ENCODE data around the gene ATRN.
"Not testable (repeated sequence)": the region's sequence is repeated elsewhere in the genome, so short reads cannot be mapped to it uniquely, and the experiment has no call there.

ATRN gene

GRCh38 chr20:3505148-3505547 lies 34.3 kb downstream of the ATRN start:
- DNase-seq (ENCODE audit: low spot score in 2 of 2) (no peak), ATAC-seq (replicated peaks; ENCODE audit: extremely low read depth, poor library complexity, severe bottlenecking) (no peak)
- Mint-ChIP-seq H3K36me3 (ENCODE audit: insufficient read depth) (no peaks in the 10 kb centered on the region), H3K4me1 (peaks cover 15% of the 10 kb centered on the region), H3K9me3 (no peaks in the 10 kb centered on the region), H3K4me3 (no peak overlapping the region), H3K27ac (ENCODE audit: low read depth) (no peak overlapping the region), H3K27me3 (no peaks in the 10 kb centered on the region)

- no peak for DNase-seq (ENCODE audit: low spot score in 2 of 2)
- ATAC-seq (replicated peaks; ENCODE audit: extremely low read depth, poor library complexity, severe bottlenecking) = no peak
- no peaks in the 10 kb centered on the region for H3K27me3 Mint-ChIP-seq
- H3K4me3 Mint-ChIP-seq = no peak overlapping the region
- H3K36me3 Mint-ChIP-seq (ENCODE audit: insufficient read depth) = no peaks in the 10 kb centered on the region
- peaks cover 15% of the 10 kb centered on the region for H3K4me1 Mint-ChIP-seq
- no peak overlapping the region for H3K27ac Mint-ChIP-seq (ENCODE audit: low read depth)
- no peaks in the 10 kb centered on the region for H3K9me3 Mint-ChIP-seq
Observed at GRCh38 chr20:3509064-3509463, 38.2 kb downstream of the ATRN start.

- H3K27me3 Mint-ChIP-seq = no peaks in the 10 kb centered on the region
- ATAC-seq (replicated peaks; ENCODE audit: extremely low read depth, poor library complexity, severe bottlenecking) = no peak
- peaks cover 14% of the 10 kb centered on the region for H3K4me1 Mint-ChIP-seq
- no peak overlapping the region for H3K27ac Mint-ChIP-seq (ENCODE audit: low read depth)
- DNase-seq (ENCODE audit: low spot score in 2 of 2) = no peak
- H3K36me3 Mint-ChIP-seq (ENCODE audit: insufficient read depth) = no peaks in the 10 kb centered on the region
- no peak overlapping the region for H3K4me3 Mint-ChIP-seq
- H3K9me3 Mint-ChIP-seq = no peaks in the 10 kb centered on the region
Observed at GRCh38 chr20:3510110-3510509, 39.3 kb downstream of the ATRN start.

GRCh38 chr20:3512239-3512638 lies 41.4 kb downstream of the ATRN start:
- DNase-seq (ENCODE audit: low spot score in 2 of 2); H3K36me3 Mint-ChIP-seq (ENCODE audit: insufficient read depth); H3K27me3 Mint-ChIP-seq; ATAC-seq (replicated peaks; ENCODE audit: extremely low read depth, poor library complexity, severe bottlenecking); H3K9me3 Mint-ChIP-seq; H3K4me3 Mint-ChIP-seq; H3K27ac Mint-ChIP-seq (ENCODE audit: low read depth): not testable (repeated sequence)
- peaks cover 11% of the 10 kb centered on the region for H3K4me1 Mint-ChIP-seq

GRCh38 chr20:3514012-3514642 lies 43.3 kb downstream of the ATRN start:
- Mint-ChIP-seq H3K4me1 (peaks cover 5% of the 10 kb centered on the region), H3K27me3 (no peaks in the 10 kb centered on the region), H3K27ac (ENCODE audit: low read depth) (no peak overlapping the region), H3K36me3 (ENCODE audit: insufficient read depth) (no peaks in the 10 kb centered on the region), H3K4me3 (no peak overlapping the region), H3K9me3 (no peaks in the 10 kb centered on the region)
- no peak for DNase-seq (ENCODE audit: low spot score in 2 of 2)
- ATAC-seq (replicated peaks; ENCODE audit: extremely low read depth, poor library complexity, severe bottlenecking) = no peak

GRCh38 chr20:3515379-3516170 lies 44.8 kb downstream of the ATRN start:
- H3K27ac Mint-ChIP-seq (ENCODE audit: low read depth) = no peak overlapping the region
- no peaks in the 10 kb centered on the region for H3K27me3 Mint-ChIP-seq
- DNase-seq (ENCODE audit: low spot score in 2 of 2) = no peak
- H3K4me1 Mint-ChIP-seq = peaks cover 5% of the 10 kb centered on the region
- H3K9me3 Mint-ChIP-seq = no peaks in the 10 kb centered on the region
- H3K36me3 Mint-ChIP-seq (ENCODE audit: insufficient read depth) = no peaks in the 10 kb centered on the region
- ATAC-seq (replicated peaks; ENCODE audit: extremely low read depth, poor library complexity, severe bottlenecking) = no peak
- H3K4me3 Mint-ChIP-seq = no peak overlapping the region

- peaks cover 20% of the 10 kb centered on the region for H3K9me3 Mint-ChIP-seq
- peaks cover 13% of the 10 kb centered on the region for H3K4me1 Mint-ChIP-seq
Observed at GRCh38 chr20:3521852-3522740, 51.3 kb downstream of the ATRN start.

GRCh38 chr20:3524696-3525095 lies 53.9 kb downstream of the ATRN start:
- not testable (repeated sequence) for H3K27ac Mint-ChIP-seq (ENCODE audit: low read depth); ATAC-seq (replicated peaks; ENCODE audit: extremely low read depth, poor library complexity, severe bottlenecking); H3K27me3 Mint-ChIP-seq; DNase-seq (ENCODE audit: low spot score in 2 of 2); H3K4me3 Mint-ChIP-seq; H3K36me3 Mint-ChIP-seq (ENCODE audit: insufficient read depth)
- H3K9me3 Mint-ChIP-seq = peaks cover 20% of the 10 kb centered on the region
- H3K4me1 Mint-ChIP-seq = peaks cover 16% of the 10 kb centered on the region

More at GRCh38 chr20:3521852-3522740, 51.3 kb downstream of the ATRN start:
- Mint-ChIP-seq H3K27ac (ENCODE audit: low read depth) (no peak overlapping the region), H3K36me3 (ENCODE audit: insufficient read depth) (no peaks in the 10 kb centered on the region), H3K4me3 (no peak overlapping the region), H3K27me3 (no peaks in the 10 kb centered on the region)
- ATAC-seq (replicated peaks; ENCODE audit: extremely low read depth, poor library complexity, severe bottlenecking) = no peak
- no peak for DNase-seq (ENCODE audit: low spot score in 2 of 2)

GRCh38 chr20:3532089-3532615 lies 61.3 kb downstream of the ATRN start:
- no peak for ATAC-seq (replicated peaks; ENCODE audit: extremely low read depth, poor library complexity, severe bottlenecking)
- no peak overlapping the region for H3K4me3 Mint-ChIP-seq

GRCh38 chr20:3537733-3538132 lies 66.9 kb downstream of the ATRN start:
- not testable (repeated sequence) for H3K27me3 Mint-ChIP-seq; H3K9me3 Mint-ChIP-seq; H3K27ac Mint-ChIP-seq (ENCODE audit: low read depth); ATAC-seq (replicated peaks; ENCODE audit: extremely low read depth, poor library complexity, severe bottlenecking); H3K4me3 Mint-ChIP-seq; DNase-seq (ENCODE audit: low spot score in 2 of 2); H3K36me3 Mint-ChIP-seq (ENCODE audit: insufficient read depth)
- H3K4me1 Mint-ChIP-seq = peaks cover 19% of the 10 kb centered on the region

More at GRCh38 chr20:3532089-3532615, 61.3 kb downstream of the ATRN start:
- no peak for DNase-seq (ENCODE audit: low spot score in 2 of 2)
- Mint-ChIP-seq H3K4me1 (peaks cover 9% of the 10 kb centered on the region), H3K36me3 (ENCODE audit: insufficient read depth) (no peaks in the 10 kb centered on the region), H3K9me3 (no peaks in the 10 kb centered on the region), H3K27ac (ENCODE audit: low read depth) (no peak overlapping the region), H3K27me3 (no peaks in the 10 kb centered on the region)

GRCh38 chr20:3539311-3540107 lies 68.7 kb downstream of the ATRN start:
- Mint-ChIP-seq H3K36me3 (ENCODE audit: insufficient read depth) (peaks cover 11% of the 10 kb centered on the region), H3K27me3 (no peaks in the 10 kb centered on the region), H3K9me3 (no peaks in the 10 kb centered on the region), H3K27ac (ENCODE audit: low read depth) (peak overlapping the region; percentile 52), H3K4me1 (peaks cover 18% of the 10 kb centered on the region), H3K4me3 (no peak overlapping the region)
- ATAC-seq (replicated peaks; ENCODE audit: extremely low read depth, poor library complexity, severe bottlenecking) = no peak
- no peak for DNase-seq (ENCODE audit: low spot score in 2 of 2)
